ENCODE results near the gene DNM3. TPM values are rescaled to one million over a fixed set of nuclear protein-coding genes. Genes with fewer than 3 reads are reported as not detected.
A peak's percentile ranks its signal among the peaks of the same experiment; 100 is the strongest.

DNM3 gene
- total RNA-seq, 1 donor from 2014 or later = 1.1 TPM

DNA sequence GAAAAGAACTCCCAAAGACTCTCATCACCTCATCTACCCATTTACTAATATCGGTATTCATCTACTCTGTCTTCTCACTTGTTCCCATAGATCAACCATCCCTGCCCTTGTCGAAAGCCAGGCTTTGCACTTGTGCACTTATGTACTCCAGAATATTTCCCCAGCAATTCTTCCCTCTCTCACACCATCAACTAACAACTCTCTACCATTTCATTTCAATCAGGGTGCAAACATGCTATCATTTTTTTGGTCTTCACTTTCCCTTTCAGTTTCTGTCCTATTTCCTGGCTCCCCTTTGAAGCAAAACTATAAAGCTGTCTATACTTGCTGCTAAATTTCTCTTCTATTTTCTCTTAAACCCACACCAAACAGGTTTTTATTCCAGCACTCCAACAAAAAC is 585.9 kb downstream of the DNM3 start:
- Histone ChIP-seq H3K79me2 (ENCODE audit: low read depth) (peaks cover 5% of the 10 kb centered on the region), H3K9me3 (ENCODE audit: low read depth) (no peaks in the 10 kb centered on the region), H3K9ac (no peak overlapping the region), H3K27ac (no peak overlapping the region), H3K4me3 (no peak overlapping the region), H4K20me1 (ENCODE audit: low read depth) (no peaks in the 10 kb centered on the region), H3K36me3 (no peaks in the 10 kb centered on the region), H3K4me1 (peaks cover 15% of the 10 kb centered on the region), H3F3A (ENCODE audit: low read depth) (no peaks in the 10 kb centered on the region), H3K27me3 (no peaks in the 10 kb centered on the region), H3K4me2 (no peak overlapping the region), H2AFZ (replicated peaks) (no peak overlapping the region)
- no peak overlapping the region for H3K27ac Mint-ChIP-seq
- H3K4me3 Mint-ChIP-seq = no peak overlapping the region
- DNase-seq (ENCODE audit: low spot score) = no peak
- no peaks in the 10 kb centered on the region for H3K27me3 Mint-ChIP-seq (ENCODE audit: insufficient read depth, low read depth)
- no peaks in the 10 kb centered on the region for H3K9me3 Mint-ChIP-seq
- H3K4me1 Mint-ChIP-seq = no peaks in the 10 kb centered on the region
- TF ChIP-seq, protein P1, sequence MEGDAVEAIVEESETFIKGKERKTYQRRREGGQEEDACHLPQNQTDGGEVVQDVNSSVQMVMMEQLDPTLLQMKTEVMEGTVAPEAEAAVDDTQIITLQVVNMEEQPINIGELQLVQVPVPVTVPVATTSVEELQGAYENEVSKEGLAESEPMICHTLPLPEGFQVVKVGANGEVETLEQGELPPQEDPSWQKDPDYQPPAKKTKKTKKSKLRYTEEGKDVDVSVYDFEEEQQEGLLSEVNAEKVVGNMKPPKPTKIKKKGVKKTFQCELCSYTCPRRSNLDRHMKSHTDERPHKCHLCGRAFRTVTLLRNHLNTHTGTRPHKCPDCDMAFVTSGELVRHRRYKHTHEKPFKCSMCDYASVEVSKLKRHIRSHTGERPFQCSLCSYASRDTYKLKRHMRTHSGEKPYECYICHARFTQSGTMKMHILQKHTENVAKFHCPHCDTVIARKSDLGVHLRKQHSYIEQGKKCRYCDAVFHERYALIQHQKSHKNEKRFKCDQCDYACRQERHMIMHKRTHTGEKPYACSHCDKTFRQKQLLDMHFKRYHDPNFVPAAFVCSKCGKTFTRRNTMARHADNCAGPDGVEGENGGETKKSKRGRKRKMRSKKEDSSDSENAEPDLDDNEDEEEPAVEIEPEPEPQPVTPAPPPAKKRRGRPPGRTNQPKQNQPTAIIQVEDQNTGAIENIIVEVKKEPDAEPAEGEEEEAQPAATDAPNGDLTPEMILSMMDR (IDR thresholded peaks at IDR 0.05) = no peak
- no peak for TF ChIP-seq EZH2 (IDR thresholded peaks at IDR 0.05)
- TF ChIP-seq EZH2phosphoT487 (IDR thresholded peaks at IDR 0.05) = no peak
- H3K36me3 Mint-ChIP-seq = no peaks in the 10 kb centered on the region

DNA sequence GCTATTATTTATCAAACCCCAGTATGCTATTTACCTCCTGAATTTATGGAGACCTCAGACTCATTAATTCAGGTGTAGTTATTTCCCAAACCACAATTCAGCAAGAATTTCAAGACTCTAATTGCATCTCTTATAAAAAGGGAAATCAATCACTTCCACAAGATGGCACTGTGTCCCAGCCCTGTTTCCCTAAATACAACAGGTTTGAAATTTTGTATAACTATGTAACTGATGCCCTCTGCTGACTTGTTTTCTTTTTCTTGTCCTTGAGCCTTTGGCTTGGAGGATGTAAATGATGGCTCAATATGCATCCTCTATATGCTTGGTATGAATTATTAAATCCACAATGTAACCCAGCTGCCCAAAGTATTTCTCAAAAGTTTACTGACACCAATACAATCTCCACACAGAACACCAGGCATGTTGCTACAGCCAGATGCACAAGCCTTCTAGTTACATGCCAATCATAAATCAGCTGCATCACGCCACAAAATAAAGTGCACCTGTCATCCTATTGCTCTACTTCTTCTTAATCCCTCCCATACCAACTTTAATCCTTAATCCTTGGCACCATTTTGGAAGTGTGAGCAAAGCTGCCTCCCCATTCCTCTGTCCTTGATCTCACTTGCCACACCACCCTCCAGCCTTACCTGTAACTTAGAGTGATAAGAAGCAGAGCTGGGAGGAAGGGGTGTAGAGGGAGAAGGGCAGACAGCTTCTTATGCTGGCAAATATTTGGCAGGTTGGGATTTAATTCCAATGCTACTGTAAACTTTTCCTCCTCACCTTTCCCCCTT is 588.2 kb downstream of the DNM3 start:
- TF ChIP-seq EZH2 (IDR thresholded peaks at IDR 0.05) = no peak
- TF ChIP-seq, protein P1 (IDR thresholded peaks at IDR 0.05) = peak; percentile 76
- Histone ChIP-seq H3K79me2 (ENCODE audit: low read depth) (peaks cover 5% of the 10 kb centered on the region), H3K9me3 (ENCODE audit: low read depth) (no peaks in the 10 kb centered on the region), H3K9ac (no peak overlapping the region), H3K4me2 (no peak overlapping the region), H4K20me1 (ENCODE audit: low read depth) (no peaks in the 10 kb centered on the region), H3K36me3 (no peaks in the 10 kb centered on the region), H2AFZ (replicated peaks) (no peak overlapping the region), H3F3A (ENCODE audit: low read depth) (no peaks in the 10 kb centered on the region), H3K4me1 (peaks cover 14% of the 10 kb centered on the region), H3K27me3 (no peaks in the 10 kb centered on the region), H3K27ac (no peak overlapping the region), H3K4me3 (no peak overlapping the region)
- Mint-ChIP-seq H3K27me3 (ENCODE audit: insufficient read depth, low read depth) (no peaks in the 10 kb centered on the region), H3K36me3 (peaks cover 10% of the 10 kb centered on the region), H3K9me3 (peaks cover 12% of the 10 kb centered on the region), H3K27ac (no peak overlapping the region), H3K4me1 (no peaks in the 10 kb centered on the region), H3K4me3 (no peak overlapping the region)
- DNase-seq (ENCODE audit: low spot score) = peak; percentile 57

DNA sequence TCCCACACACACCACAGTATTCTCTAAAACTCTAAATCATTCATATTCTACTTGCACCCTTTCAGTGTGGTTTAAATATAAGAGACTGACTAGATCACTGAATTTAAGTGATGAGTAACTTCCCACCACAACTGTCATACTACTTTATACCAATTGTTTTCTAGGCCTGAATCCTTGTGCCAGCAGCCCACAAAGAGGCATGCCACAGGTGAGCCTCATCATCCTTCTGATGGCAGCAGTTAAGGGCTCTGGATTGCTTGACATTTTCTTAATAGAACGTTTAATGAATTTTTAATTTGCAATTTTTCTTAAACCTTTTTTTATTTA is 588.8 kb downstream of the DNM3 start:
- H3K4me1 Mint-ChIP-seq = no peaks in the 10 kb centered on the region
- no peaks in the 10 kb centered on the region for H3K27me3 ChIP-seq

More for the DNA sequence above, 588.8 kb downstream of the DNM3 start:
- Mint-ChIP-seq H3K27me3 (ENCODE audit: insufficient read depth, low read depth) (no peaks in the 10 kb centered on the region), H3K4me3 (no peak overlapping the region), H3K36me3 (peaks cover 10% of the 10 kb centered on the region), H3K9me3 (peaks cover 16% of the 10 kb centered on the region), H3K27ac (no peak overlapping the region)
- Histone ChIP-seq H4K20me1 (ENCODE audit: low read depth) (no peaks in the 10 kb centered on the region), H3K36me3 (no peaks in the 10 kb centered on the region), H3K9ac (no peak overlapping the region), H3K4me2 (no peak overlapping the region), H3K4me1 (peaks cover 14% of the 10 kb centered on the region), H3K27ac (no peak overlapping the region), H3F3A (ENCODE audit: low read depth) (no peaks in the 10 kb centered on the region), H3K79me2 (ENCODE audit: low read depth) (peaks cover 2% of the 10 kb centered on the region), H3K9me3 (ENCODE audit: low read depth) (no peaks in the 10 kb centered on the region), H3K4me3 (no peak overlapping the region), H2AFZ (replicated peaks) (no peak overlapping the region)
- no peak for TF ChIP-seq EZH2phosphoT487 (IDR thresholded peaks at IDR 0.05)
- TF ChIP-seq, protein P1 (IDR thresholded peaks at IDR 0.05) = no peak
- TF ChIP-seq EZH2 (IDR thresholded peaks at IDR 0.05) = no peak
- DNase-seq (ENCODE audit: low spot score) = no peak

All from neural progenitor cell (in vitro differentiated cells).